Measurements from ENCODE around the gene HSPA4.

GRCh38 chr5:133056891-133057290, 5.1 kb downstream of the HSPA4 start:
- TF ChIP-seq CTCF (IDR thresholded peaks at IDR 0.05) = no peak
- TF ChIP-seq POLR2AphosphoS5 (IDR thresholded peaks at IDR 0.05) = no peak
- TF ChIP-seq POLR2A (IDR thresholded peaks at IDR 0.05) = no peak
- no peak for TF ChIP-seq EP300 (IDR thresholded peaks at IDR 0.05)
